Suprapubic skin (tissue), 4 donors: ENCODE results near the gene ZNF532. TPM values are rescaled to one million over a fixed set of nuclear protein-coding genes. Genes with fewer than 3 reads are reported as not detected.

Experiments
- DNase-seq, 2 donors: peaks; one replicate each; pipeline ENCODE4 v3.0.0-alpha.2; 2019; ENCODE audit warnings: low spot score in 2 of 2
- H3K27ac ChIP-seq: fragments of 200-600 bp; sonication (generic); one replicate; pipeline ENCODE4 v1.5.1; 2019
- H3K27me3 ChIP-seq: fragments of 200-600 bp; sonication (generic); one replicate; pipeline ENCODE4 v1.5.1; 2019
- H3K36me3 ChIP-seq: fragments of 200-600 bp; sonication (generic); one replicate; pipeline ENCODE4 v1.5.1; 2019
- H3K4me1 ChIP-seq: fragments of 200-600 bp; sonication (generic); one replicate; pipeline ENCODE4 v1.5.1; 2019
- H3K4me3 ChIP-seq: fragments of 200-600 bp; sonication (generic); one replicate; pipeline ENCODE4 v1.5.1; 2019; ENCODE audit warnings: mild to moderate bottlenecking
- H3K9me3 ChIP-seq: fragments of 200-600 bp; sonication (generic); one replicate; pipeline ENCODE4 v1.5.1; 2019
- EP300 ChIP-seq: sonication (generic); formaldehyde crosslinking; IDR thresholded peaks from one replicate; pipeline ENCODE4 v1.6.1; 2017; ENCODE audit warnings: antibody characterized with exemption
- POLR2A ChIP-seq, 2 donors: fragments of 450-650 bp; IDR thresholded peaks; one replicate each; pipeline ENCODE4 v1.6.1; 2017; ENCODE audit warnings: antibody characterized with exemption in 2 of 2, mild to moderate bottlenecking in 2 of 2, moderate library complexity in 2 of 2
- POLR2AphosphoS5 ChIP-seq, 3 donors: sonication (generic); formaldehyde crosslinking; IDR thresholded peaks; one replicate each; pipeline ENCODE4 v1.6.1; 2017; ENCODE audit warnings: antibody characterized with exemption in 3 of 3
- WGBS: methylation state at CpG from one replicate; pipeline ENCODE4 v1.1.5; 2018; 5-methylcytosine and 5-hydroxymethylcytosine counted together
- total RNA-seq, 4 donors: library from RNA; depleted of rRNA; stranded (reverse); fragments of >200 nt; gene quantifications; one replicate each; pipeline ENCODE4 v1.1.0, GENCODE V29; 2016
- TF ChIP-seq, protein P1 (sequence below), 2 donors: fragments of 200-600 bp in 1 of 2; fragments of 450-650 bp in 1 of 2; sonication (generic) in 1 of 2; IDR thresholded peaks; one replicate each; pipeline ENCODE4 v1.5.1; 2016 to 2019; ENCODE audit warnings: antibody characterized with exemption in 2 of 2, mild to moderate bottlenecking in 1 of 2, moderate library complexity in 1 of 2

The ZNF532 gene
- total RNA-seq, 4 donors from 2014 or later: 31.1 to 58.5 (median 51.7) TPM

DNA sequence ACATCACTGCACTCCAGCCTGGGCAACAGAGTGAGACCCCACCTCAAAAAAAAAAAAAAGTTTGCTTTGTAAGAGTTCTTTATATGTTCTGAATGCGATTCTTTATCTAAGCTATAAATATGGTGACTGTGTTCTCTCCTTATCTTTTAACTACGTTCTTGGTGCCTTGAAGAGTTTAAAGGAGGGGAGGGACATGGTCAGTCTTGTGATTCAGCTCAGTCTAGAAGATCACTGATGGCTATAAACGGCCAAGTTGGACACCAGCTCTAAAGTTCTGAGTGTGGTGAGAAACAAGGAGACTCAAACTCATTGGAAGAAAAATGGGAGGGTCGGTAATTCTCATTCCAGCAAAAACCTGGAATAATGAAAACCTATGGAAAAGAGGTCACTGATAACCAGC lies 146.6 kb downstream of the ZNF532 start:
- Histone ChIP-seq H3K9me3 (no peaks in the 10 kb centered on the region), H3K4me3 (no peak overlapping the region), H3K36me3 (no peaks in the 10 kb centered on the region), H3K27ac (no peak overlapping the region), H3K4me1 (peaks cover 10% of the 10 kb centered on the region), H3K27me3 (no peaks in the 10 kb centered on the region)
- 94% methylated on average over 4 of the region's 4 CpGs for WGBS
- no peak for DNase-seq
- no peak for TF ChIP-seq EP300

GRCh38 chr18:59011786-59012185 lies 147.1 kb downstream of the ZNF532 start:
- no peak overlapping the region for H3K27ac ChIP-seq
- no peaks in the 10 kb centered on the region for H3K9me3 ChIP-seq
- H3K4me3 ChIP-seq: no peak overlapping the region
- no peaks in the 10 kb centered on the region for H3K27me3 ChIP-seq
- TF ChIP-seq, protein P1, sequence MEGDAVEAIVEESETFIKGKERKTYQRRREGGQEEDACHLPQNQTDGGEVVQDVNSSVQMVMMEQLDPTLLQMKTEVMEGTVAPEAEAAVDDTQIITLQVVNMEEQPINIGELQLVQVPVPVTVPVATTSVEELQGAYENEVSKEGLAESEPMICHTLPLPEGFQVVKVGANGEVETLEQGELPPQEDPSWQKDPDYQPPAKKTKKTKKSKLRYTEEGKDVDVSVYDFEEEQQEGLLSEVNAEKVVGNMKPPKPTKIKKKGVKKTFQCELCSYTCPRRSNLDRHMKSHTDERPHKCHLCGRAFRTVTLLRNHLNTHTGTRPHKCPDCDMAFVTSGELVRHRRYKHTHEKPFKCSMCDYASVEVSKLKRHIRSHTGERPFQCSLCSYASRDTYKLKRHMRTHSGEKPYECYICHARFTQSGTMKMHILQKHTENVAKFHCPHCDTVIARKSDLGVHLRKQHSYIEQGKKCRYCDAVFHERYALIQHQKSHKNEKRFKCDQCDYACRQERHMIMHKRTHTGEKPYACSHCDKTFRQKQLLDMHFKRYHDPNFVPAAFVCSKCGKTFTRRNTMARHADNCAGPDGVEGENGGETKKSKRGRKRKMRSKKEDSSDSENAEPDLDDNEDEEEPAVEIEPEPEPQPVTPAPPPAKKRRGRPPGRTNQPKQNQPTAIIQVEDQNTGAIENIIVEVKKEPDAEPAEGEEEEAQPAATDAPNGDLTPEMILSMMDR (IDR thresholded peaks at IDR 0.05): no peak
- no peak for TF ChIP-seq POLR2AphosphoS5 (IDR thresholded peaks at IDR 0.05)
- TF ChIP-seq EP300: no peak
- no peak for TF ChIP-seq POLR2A (IDR thresholded peaks at IDR 0.05)
- peak in 1 of 2 donors; percentile 24 for DNase-seq
- peaks cover 10% of the 10 kb centered on the region for H3K4me1 ChIP-seq
- H3K36me3 ChIP-seq: no peaks in the 10 kb centered on the region
- WGBS: 93% methylated on average over 5 of the region's 5 CpGs

GRCh38 chr18:59012815-59013705 lies 148.4 kb downstream of the ZNF532 start:
- Histone ChIP-seq H3K27ac (no peak overlapping the region), H3K4me3 (no peak overlapping the region), H3K36me3 (no peaks in the 10 kb centered on the region), H3K27me3 (no peaks in the 10 kb centered on the region), H3K4me1 (peaks cover 7% of the 10 kb centered on the region), H3K9me3 (no peaks in the 10 kb centered on the region)
- 63% methylated on average over 6 of the region's 6 CpGs for WGBS
- DNase-seq: no peak
- TF ChIP-seq EP300 (no peak), POLR2AphosphoS5 (IDR thresholded peaks at IDR 0.05) (no peak), POLR2A (IDR thresholded peaks at IDR 0.05) (no peak)
- TF ChIP-seq, protein P1 (IDR thresholded peaks at IDR 0.05): no peak

- no peak for DNase-seq
- H3K4me3 ChIP-seq: no peak overlapping the region
- 87% methylated on average over 2 of the region's 2 CpGs for WGBS
- peaks cover 7% of the 10 kb centered on the region for H3K4me1 ChIP-seq
- no peaks in the 10 kb centered on the region for H3K27me3 ChIP-seq
- H3K27ac ChIP-seq: no peak overlapping the region
- no peak for TF ChIP-seq POLR2A (IDR thresholded peaks at IDR 0.05)
- no peak for TF ChIP-seq EP300
- no peak for TF ChIP-seq POLR2AphosphoS5 (IDR thresholded peaks at IDR 0.05)
- TF ChIP-seq, protein P1 (IDR thresholded peaks at IDR 0.05): no peak
- no peaks in the 10 kb centered on the region for H3K36me3 ChIP-seq
- H3K9me3 ChIP-seq: no peaks in the 10 kb centered on the region
Measured at GRCh38 chr18:59013744-59014143, 149.1 kb downstream of the ZNF532 start.

GRCh38 chr18:59015531-59016152 lies 151.0 kb downstream of the ZNF532 start:
- Histone ChIP-seq H3K4me1 (peaks cover 7% of the 10 kb centered on the region), H3K9me3 (no peaks in the 10 kb centered on the region), H3K4me3 (no peak overlapping the region), H3K36me3 (no peaks in the 10 kb centered on the region), H3K27ac (no peak overlapping the region), H3K27me3 (no peaks in the 10 kb centered on the region)
- 95% methylated on average over 5 of the region's 5 CpGs for WGBS
- TF ChIP-seq EP300 (no peak), POLR2A (IDR thresholded peaks at IDR 0.05) (no peak), POLR2AphosphoS5 (IDR thresholded peaks at IDR 0.05) (no peak)
- TF ChIP-seq, protein P1 (IDR thresholded peaks at IDR 0.05): no peak
- DNase-seq: peak in 1 of 2 donors; percentile 52
